ENCODE data around the gene GRIK3.
"Not testable (repeated sequence)": the region's sequence is repeated elsewhere in the genome, so short reads cannot be mapped to it uniquely, and the experiment has no call there.

The GRIK3 gene

GRCh38 chr1:37034121-37035013, at the start of gene GRIK3:
Gene GRIK3, minus strand, starts transcription at chr1:37034515. Its CDS starts 407 bp downstream, at chr1:37034108.
- no peak for DNase-seq (ENCODE audit: low spot score)

DNA sequence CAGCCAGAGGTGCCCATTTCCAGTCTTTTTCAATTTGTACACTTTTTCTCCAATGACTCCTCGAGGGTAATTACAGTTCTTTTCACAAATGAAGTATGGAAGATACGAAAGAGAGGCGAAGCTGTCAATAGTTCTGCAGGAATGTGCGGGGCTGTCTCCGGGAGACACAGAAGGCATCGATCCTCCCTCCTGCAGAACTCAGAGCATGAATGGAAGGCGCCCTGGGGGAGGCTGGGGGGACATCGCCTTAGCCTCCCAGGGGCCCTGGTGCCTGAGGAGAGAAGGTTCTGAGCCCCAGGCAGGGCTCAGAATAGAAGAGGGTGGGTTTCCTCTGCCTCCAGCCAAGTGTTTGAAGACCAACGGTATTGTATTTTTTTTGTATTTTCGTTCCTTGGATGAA, 49.7 kb upstream of the GRIK3 start:
- no peak for DNase-seq (ENCODE audit: low spot score)

GRCh38 chr1:37083603-37084002, 49.3 kb upstream of the GRIK3 start:
- no peak for DNase-seq (ENCODE audit: low spot score)

GRCh38 chr1:37080296-37080986, 46.1 kb upstream of the GRIK3 start:
- DNase-seq (ENCODE audit: low spot score): not testable (repeated sequence)

DNA sequence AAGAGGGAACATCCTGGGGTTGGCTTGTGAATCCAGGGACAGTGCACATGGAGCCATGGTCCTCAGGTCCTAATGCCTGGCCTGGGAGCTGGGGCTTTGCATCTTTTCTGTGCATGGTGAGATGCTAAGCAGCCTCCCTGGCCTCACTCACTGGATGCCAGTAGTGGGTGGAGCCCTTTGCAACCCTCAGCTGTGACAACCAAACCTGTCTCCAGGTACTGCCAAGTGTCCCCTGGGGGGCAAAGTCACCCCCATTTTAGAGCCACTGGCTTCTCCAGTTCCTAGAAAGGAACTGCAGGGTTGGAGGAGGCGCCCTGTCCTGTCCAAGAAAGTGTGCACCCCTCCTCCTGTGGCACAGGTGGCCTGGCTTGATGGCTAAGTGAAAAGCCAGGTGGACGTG, 44.6 kb upstream of the GRIK3 start:
- DNase-seq (ENCODE audit: low spot score): no peak

DNA sequence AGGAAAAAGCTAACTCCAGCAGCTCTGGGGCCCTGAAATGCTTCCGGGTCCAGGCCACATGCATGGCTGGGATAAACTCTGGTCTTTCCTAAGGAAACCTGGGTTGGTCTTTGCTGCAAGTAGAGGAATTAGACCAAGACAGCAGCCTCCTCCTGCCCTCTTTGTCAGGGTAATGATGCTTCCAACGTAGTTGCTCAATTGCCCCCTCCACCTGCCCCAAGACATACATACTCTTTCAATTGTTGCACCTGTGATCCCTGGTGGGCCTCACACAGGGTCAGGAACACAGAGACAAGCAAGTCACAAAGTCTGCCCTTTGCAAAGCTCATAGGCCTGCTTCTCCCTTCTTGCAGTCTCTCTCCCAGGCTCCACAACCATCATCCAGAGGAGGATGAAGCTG, 41.9 kb upstream of the GRIK3 start:
- DNase-seq (ENCODE audit: low spot score): no peak

GRCh38 chr1:37073854-37074379, 39.6 kb upstream of the GRIK3 start:
- DNase-seq (ENCODE audit: low spot score): no peak

GRCh38 chr1:37073152-37073853, 39.0 kb upstream of the GRIK3 start:
- DNase-seq (ENCODE audit: low spot score): no peak

DNA sequence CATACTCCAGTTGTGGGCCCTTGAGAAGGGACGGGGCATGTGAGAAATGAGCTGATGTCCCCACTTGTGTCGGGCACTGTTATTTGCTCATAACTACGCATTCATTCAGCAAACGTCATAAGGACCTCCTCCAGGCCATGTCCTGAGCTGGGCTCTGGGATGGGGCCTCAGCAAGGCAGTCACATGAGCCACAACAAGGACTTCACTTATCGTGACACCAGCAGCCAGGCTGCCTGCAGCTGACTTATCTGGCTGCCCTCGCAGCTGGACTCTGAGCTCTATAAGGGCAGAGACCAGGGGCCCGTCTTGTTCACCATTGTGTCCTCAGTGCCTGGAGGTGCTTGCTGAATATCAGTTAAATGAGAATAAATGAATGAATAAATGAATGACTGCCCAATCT, 37.5 kb upstream of the GRIK3 start:
- DNase-seq (ENCODE audit: low spot score): no peak

DNA sequence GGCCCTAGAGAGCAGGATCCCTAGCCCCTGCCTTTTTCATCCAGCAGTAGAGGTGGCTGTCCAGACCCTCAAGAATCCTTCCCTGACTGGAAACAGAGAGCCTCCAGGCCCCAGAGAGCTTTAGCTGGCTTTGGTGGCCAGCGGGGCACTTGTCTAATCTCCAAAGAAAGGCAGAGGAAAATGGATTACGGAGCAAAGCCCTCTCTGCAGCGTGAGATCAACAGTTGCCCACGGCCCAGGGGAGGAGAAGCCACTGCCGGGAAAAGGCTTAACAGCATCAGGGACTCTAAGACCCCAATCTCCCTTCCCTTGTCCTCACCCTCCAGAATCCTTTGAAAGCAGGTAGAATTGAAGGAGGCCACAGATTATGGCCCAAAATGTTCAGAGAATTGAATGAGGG, 35.8 kb upstream of the GRIK3 start:
- DNase-seq (ENCODE audit: low spot score): no peak

- no peak for DNase-seq (ENCODE audit: low spot score)
These were observed 35.1 kb upstream of the GRIK3 start for GRCh38 chr1:37069406-37069805.

DNA sequence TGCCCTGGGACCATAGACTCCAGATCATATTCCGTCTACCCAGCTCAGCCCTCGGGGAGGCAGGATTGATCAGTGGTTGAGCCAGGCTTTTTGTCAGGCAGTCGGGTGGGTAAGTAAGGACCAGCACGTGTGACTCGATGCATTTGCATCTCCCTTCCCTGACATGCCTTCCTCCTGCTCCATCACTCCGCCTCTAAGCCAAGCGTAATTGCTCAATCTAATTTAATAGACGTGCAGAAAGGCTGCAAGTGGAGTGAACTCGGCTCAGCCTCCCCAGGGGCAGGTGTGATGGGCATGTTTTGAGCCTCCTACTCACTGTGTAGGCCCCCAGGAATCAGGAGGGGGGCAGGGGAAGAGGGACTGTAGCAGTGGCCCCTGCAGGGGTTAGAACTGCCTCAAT, 34.6 kb upstream of the GRIK3 start:
- DNase-seq (ENCODE audit: low spot score): no peak

DNA sequence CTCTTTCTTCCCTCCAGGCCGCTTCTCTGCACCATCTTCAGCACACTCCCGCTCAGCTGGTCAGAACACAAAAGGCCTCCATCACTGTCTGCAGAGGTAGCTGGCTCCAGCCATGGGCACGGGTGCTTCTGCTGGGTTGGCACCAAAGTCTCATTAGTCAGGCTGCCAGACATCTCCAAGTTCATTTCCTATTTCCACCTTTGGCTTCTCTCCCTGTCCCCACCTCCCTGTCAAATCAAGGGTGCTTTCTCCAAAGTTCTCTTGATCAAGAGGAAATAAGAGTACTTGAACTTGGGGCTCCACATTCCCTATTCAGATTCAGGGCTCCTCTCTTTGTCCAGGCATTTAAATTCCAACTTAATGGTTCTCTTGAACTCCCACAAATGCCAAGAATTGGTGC, 33.9 kb upstream of the GRIK3 start:
- DNase-seq (ENCODE audit: low spot score): no peak

GRCh38 chr1:37064039-37064438, 29.7 kb upstream of the GRIK3 start:
- DNase-seq (ENCODE audit: low spot score): no peak

DNA sequence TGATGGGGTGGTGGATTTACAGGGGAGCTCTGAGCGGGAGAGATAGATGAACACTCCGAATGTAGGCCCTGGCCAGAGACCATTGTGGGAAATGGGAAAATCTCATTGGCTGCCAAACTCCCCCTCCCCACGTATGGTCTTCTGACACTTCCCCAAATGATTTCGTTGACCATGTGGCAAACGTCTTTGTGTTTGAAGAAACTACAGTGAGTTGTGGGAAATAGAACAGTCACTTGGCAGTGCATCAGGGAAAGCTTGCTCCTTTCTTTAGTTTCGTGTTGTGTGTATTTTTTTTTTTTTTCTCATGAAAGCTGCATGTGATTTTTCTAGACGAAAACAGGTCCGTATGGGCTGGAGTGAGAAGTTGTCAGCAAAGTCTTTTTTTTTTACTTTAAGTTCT, 25.0 kb upstream of the GRIK3 start:
- no peak for DNase-seq (ENCODE audit: low spot score)

GRCh38 chr1:37058424-37058988, 24.2 kb upstream of the GRIK3 start:
- DNase-seq (ENCODE audit: low spot score): no peak

DNA sequence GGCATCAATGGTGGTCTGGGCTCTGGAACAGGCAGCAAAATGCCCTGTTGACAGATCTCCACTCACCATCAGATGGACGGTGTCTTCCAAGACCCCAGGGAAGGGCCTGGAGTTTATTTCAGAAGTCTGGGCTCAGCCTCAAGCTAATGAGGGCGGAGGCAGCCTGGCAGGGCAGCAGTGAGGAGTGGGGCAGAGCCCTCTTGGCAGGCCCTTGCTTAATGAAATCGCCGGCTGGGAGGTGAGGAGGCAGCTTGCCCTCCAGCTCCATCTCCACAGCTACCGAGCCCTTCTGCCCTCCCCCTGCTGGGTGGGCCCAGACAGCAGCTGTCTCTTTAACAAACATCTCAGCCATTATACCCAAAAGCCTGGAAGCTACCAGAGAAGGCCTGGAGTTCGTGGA, 22.0 kb upstream of the GRIK3 start:
- no peak for DNase-seq (ENCODE audit: low spot score)

GRCh38 chr1:37055631-37056030, 21.3 kb upstream of the GRIK3 start:
- no peak for DNase-seq (ENCODE audit: low spot score)

GRCh38 chr1:37053173-37053572, 18.9 kb upstream of the GRIK3 start:
- no peak for DNase-seq (ENCODE audit: low spot score)

DNA sequence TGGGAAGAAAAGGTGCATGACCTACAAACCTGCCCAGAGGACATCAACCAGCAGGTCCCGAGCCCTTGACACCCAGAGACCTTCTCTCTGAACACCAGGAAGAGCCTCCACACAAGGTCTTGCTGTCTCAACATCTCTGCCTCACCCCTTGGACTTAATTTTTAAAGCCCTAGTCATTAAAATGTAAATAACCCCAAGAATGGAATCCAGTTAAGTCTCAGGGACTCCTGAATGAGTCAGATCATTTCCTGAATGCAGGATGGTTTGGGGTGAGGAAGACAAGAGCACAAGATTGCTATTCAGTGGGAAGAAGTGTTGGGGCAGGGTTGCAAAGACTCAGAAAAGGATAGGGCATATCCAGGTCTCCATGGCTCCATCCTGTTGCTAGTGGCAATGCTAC, 17.8 kb upstream of the GRIK3 start:
- DNase-seq (ENCODE audit: low spot score): no peak

GRCh38 chr1:37051346-37051745, 17.0 kb upstream of the GRIK3 start:
- DNase-seq (ENCODE audit: low spot score): no peak

DNA sequence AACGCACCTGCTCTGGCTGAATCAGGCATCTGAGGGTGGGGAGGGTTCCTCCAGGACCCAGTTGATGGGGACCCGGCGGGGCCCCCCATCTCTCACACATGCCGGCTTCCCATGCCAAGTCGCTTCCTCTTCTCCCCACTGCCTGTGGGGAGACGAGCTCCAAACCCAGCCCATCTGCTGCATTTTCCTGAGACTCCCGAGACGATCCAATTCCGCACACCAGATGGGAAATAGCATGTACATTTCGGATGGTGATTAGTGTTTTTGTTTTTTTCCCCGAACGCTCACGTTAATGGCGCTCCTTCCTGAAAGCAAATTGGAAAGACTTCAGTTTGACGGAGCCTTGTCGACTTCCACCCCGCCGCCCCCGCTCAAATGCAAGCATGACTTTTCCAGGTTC, 13.2 kb upstream of the GRIK3 start:
- DNase-seq (ENCODE audit: low spot score): no peak

Data from hematopoietic multipotent progenitor cell treated with erythropoietin and hydrocortisone succinate and interleukin-3 and kit ligand, for 17 days (in vitro differentiated cells).